SK-N-SH treated with all-trans-retinoic acid at 6 μM for 48 hours (cell line): Measurements from ENCODE around the gene FAM200B.

Source experiments
- ATAC-seq: fragments of 200-7000 bp; cut with Tn5 transposase; 3 replicates; pipeline ENCODE4 v1.9.1; 2020; ENCODE audit warnings: mild to moderate bottlenecking, moderate library complexity
- ARNTL ChIP-seq: fragments of 450-650 bp; formaldehyde crosslinking; IDR thresholded peaks from 2 replicates; pipeline ENCODE4 v1.5.0; 2020; ENCODE audit warnings: low read depth, mild to moderate bottlenecking, moderate library complexity, borderline replicate concordance
- BACH2 ChIP-seq: fragments of 250-450 bp; sonication (Bioruptor Pico); IDR thresholded peaks from 2 replicates; pipeline ENCODE4 v1.9.0; 2021; ENCODE audit warnings: mild to moderate bottlenecking, borderline replicate concordance
- CSDC2 ChIP-seq: fragments of 250-450 bp; sonication (Bioruptor Pico); IDR thresholded peaks from 2 replicates; pipeline ENCODE4 v1.5.0; 2020; ENCODE audit warnings: mild to moderate bottlenecking, moderate library complexity
- ESRRG ChIP-seq: fragments of 250-450 bp; sonication (Bioruptor Pico); IDR thresholded peaks from 2 replicates; pipeline ENCODE4 v1.6.1; 2021; ENCODE audit warnings: mild to moderate bottlenecking
- GLIS3 ChIP-seq: fragments of 250-450 bp; sonication (Bioruptor Pico); IDR thresholded peaks from 2 replicates; pipeline ENCODE4 v1.5.0; 2020; ENCODE audit warnings: mild to moderate bottlenecking, moderate library complexity
- ISL1 ChIP-seq: fragments of 250-450 bp; sonication (Bioruptor Pico); IDR thresholded peaks from 2 replicates; pipeline ENCODE4 v2.1.2; 2022; ENCODE audit warnings: mild to moderate bottlenecking, moderate library complexity
- OSR1 ChIP-seq: fragments of 250-450 bp; sonication (Bioruptor Pico); IDR thresholded peaks from 2 replicates; pipeline ENCODE4 v1.8.0; 2022; ENCODE audit warnings: moderate library complexity, mild to moderate bottlenecking, inconsistent platforms
- POU6F1 ChIP-seq: fragments of 250-450 bp; sonication (Bioruptor Pico); IDR thresholded peaks from 2 replicates; pipeline ENCODE4 v1.8.0; 2021; ENCODE audit warnings: low read depth, mild to moderate bottlenecking, moderate library complexity, borderline replicate concordance
- PPARA ChIP-seq: fragments of 250-450 bp; sonication (Bioruptor Pico); IDR thresholded peaks from 2 replicates; pipeline ENCODE4 v1.5.0; 2020; ENCODE audit warnings: mild to moderate bottlenecking, borderline replicate concordance
- RARB ChIP-seq: fragments of 250-450 bp; sonication (Bioruptor Pico); IDR thresholded peaks from 2 replicates; pipeline ENCODE4 v1.8.0; 2021; ENCODE audit warnings: mild to moderate bottlenecking, moderate library complexity
- SNAI2 ChIP-seq: fragments of 250-450 bp; sonication (Bioruptor Pico); IDR thresholded peaks from 2 replicates; pipeline ENCODE4 v1.5.0; 2020; ENCODE audit warnings: mild to moderate bottlenecking, moderate library complexity
- TCF4 ChIP-seq: fragments of 250-450 bp; sonication (Bioruptor Pico); IDR thresholded peaks from 2 replicates; pipeline ENCODE4 v1.8.0; 2021; ENCODE audit warnings: mild to moderate bottlenecking, moderate library complexity, borderline replicate concordance
- TOX ChIP-seq: fragments of 250-450 bp; sonication (Bioruptor Pico); IDR thresholded peaks from 2 replicates; pipeline ENCODE4 v1.8.0; 2021; ENCODE audit warnings: mild to moderate bottlenecking, moderate library complexity, borderline replicate concordance
- TSHZ2 ChIP-seq: fragments of 250-450 bp; sonication (Bioruptor Pico); IDR thresholded peaks from 2 replicates; pipeline ENCODE4 v1.5.0; 2020; ENCODE audit warnings: mild to moderate bottlenecking, moderate library complexity
- ZC3H10 ChIP-seq: fragments of 250-450 bp; sonication (Bioruptor Pico); IDR thresholded peaks from 2 replicates; pipeline ENCODE4 v1.5.1; 2021; ENCODE audit warnings: mild to moderate bottlenecking, moderate library complexity
- ZFP3 ChIP-seq: fragments of 250-450 bp; sonication (Bioruptor Pico); IDR thresholded peaks from 2 replicates; pipeline ENCODE4 v1.5.0; 2020; ENCODE audit warnings: mild to moderate bottlenecking, moderate library complexity
- ZNF565 ChIP-seq: fragments of 450-650 bp; formaldehyde crosslinking; conservative IDR thresholded peaks from 2 replicates; pipeline ENCODE4 v1.5.0; 2020; ENCODE audit warnings: low read depth, mild to moderate bottlenecking, moderate library complexity
- ZNF70 ChIP-seq: fragments of 450-650 bp; formaldehyde crosslinking; IDR thresholded peaks from 2 replicates; pipeline ENCODE4 v1.5.0; 2020; ENCODE audit warnings: mild to moderate bottlenecking, moderate library complexity
- TF ChIP-seq, protein P1 (sequence below): fragments of 250-450 bp; sonication (Bioruptor Pico); IDR thresholded peaks from 2 replicates; pipeline ENCODE4 v1.5.1; 2021; ENCODE audit warnings: mild to moderate bottlenecking, moderate library complexity

FAM200B gene

DNA sequence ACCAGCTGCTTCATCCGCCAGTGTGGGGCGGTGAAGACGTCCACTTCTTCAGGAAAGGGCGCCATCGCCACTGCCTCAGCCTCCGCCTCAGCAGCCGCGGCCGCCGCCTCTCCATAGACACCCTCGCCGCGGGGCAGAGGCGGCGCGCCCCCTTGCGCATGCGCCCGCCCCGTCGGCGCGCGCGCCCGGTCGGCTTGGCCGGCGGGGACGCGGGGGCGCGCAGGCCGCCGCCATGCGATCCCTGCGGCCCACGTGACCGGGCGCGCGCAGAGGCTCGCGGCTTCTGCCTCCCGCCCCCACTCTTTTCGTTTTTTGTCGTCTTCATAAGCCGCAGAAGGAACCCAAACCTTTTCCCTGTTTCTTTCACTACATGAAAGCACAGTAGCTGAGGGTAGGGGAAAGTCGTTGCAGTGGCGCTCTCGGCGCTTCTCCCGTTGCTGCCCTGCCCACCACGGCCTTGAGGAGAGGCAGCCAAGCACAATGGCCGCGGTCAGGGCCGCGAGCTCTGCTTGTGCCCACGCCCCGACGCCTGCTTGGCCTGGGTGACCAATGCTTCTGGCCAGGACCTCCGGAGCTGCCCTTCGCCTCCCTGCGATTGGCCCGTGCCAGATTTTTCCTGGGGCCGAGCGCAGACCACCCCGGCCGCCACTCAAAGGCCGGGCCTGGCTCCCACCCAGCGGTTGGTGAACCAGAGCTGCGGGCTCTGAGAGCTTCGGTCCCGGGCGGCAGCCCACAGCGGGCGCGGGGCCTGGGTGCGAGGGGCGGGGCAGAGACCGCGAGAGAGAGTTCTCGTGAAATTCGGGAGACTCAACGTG, 26.2 kb upstream of the FAM200B start, which contains the start of gene FBXL5 (continued):
- TF ChIP-seq TSHZ2 (CRISPR knock-in tag): peak; percentile 81
- peak; percentile 58; the same call in 1 of the 2 replicates for TF ChIP-seq ESRRG (CRISPR knock-in tag)

GRCh38 chr4:15656038-15656470, 25.6 kb upstream of the FAM200B start:
- no peak for ATAC-seq
- TF ChIP-seq TCF4 (CRISPR knock-in tag) (no peak), BACH2 (CRISPR knock-in tag) (no peak), RARB (CRISPR knock-in tag) (no peak), PPARA (CRISPR knock-in tag) (no peak), ZC3H10 (CRISPR knock-in tag) (no peak), ARNTL (CRISPR knock-in tag) (no peak)

- ATAC-seq: no peak
- TF ChIP-seq ISL1 (CRISPR knock-in tag) (0 out of 2 replicates have a peak, but pooled peaks have one; percentile 29), GLIS3 (CRISPR knock-in tag) (no peak)
Observed at GRCh38 chr4:15657366-15657765, 24.3 kb upstream of the FAM200B start.

DNA sequence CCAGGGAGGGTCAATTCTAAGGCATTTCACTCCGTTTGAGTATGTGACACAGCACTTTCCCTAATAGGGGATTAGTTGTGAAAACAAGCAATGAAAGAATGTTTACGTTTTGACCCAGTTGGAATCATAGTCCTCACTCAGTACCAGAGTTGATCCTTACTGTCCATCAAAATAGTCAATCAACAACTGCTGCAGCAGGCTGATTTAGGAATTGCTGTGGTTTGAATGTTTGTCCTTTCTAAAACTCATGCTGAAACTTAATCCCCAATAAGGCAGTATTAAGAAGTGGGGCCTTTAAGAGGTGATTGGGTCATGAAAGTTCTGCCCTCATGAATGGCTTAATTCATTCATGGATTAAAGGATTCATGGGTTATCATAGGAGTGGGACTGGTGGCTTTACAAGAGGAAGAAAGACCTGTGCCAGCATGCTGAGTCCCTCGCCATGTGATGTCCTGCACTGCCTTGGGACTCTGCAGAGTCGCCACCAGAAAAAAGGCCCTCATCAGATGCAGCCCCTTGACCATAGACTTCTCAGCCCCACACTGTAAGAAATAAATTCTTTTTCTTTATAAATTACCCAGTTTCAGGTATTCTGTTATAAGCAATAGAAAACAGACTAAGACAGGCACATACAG, 23.4 kb upstream of the FAM200B start:
- TF ChIP-seq TSHZ2 (CRISPR knock-in tag) (no peak), ZFP3 (CRISPR knock-in tag) (no peak), PPARA (CRISPR knock-in tag) (no peak), ZNF565 (no peak), POU6F1 (CRISPR knock-in tag) (no peak), OSR1 (CRISPR knock-in tag) (no peak), ISL1 (CRISPR knock-in tag) (no peak), BACH2 (CRISPR knock-in tag) (no peak), ZNF70 (CRISPR knock-in tag) (no peak), GLIS3 (CRISPR knock-in tag) (no peak), ESRRG (CRISPR knock-in tag) (no peak), ZC3H10 (CRISPR knock-in tag) (no peak), TCF4 (CRISPR knock-in tag) (no peak), TOX (CRISPR knock-in tag) (no peak), CSDC2 (CRISPR knock-in tag) (no peak), ARNTL (CRISPR knock-in tag) (no peak), SNAI2 (no peak)
- TF ChIP-seq, protein P1, sequence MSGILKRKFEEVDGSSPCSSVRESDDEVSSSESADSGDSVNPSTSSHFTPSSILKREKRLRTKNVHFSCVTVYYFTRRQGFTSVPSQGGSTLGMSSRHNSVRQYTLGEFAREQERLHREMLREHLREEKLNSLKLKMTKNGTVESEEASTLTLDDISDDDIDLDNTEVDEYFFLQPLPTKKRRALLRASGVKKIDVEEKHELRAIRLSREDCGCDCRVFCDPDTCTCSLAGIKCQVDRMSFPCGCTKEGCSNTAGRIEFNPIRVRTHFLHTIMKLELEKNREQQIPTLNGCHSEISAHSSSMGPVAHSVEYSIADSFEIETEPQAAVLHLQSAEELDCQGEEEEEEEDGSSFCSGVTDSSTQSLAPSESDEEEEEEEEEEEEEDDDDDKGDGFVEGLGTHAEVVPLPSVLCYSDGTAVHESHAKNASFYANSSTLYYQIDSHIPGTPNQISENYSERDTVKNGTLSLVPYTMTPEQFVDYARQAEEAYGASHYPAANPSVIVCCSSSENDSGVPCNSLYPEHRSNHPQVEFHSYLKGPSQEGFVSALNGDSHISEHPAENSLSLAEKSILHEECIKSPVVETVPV: no peak
- ATAC-seq: no peak
